Measurements from ENCODE around the gene GALM. TPM values are rescaled to one million over a fixed set of nuclear protein-coding genes. Genes with fewer than 3 reads are reported as not detected.

The GALM gene
- total RNA-seq (2022; extraction: Qiagen RNA extraction) = 15.0 to 22.0 TPM (median 15.4 TPM) in 5 replicates

DNA sequence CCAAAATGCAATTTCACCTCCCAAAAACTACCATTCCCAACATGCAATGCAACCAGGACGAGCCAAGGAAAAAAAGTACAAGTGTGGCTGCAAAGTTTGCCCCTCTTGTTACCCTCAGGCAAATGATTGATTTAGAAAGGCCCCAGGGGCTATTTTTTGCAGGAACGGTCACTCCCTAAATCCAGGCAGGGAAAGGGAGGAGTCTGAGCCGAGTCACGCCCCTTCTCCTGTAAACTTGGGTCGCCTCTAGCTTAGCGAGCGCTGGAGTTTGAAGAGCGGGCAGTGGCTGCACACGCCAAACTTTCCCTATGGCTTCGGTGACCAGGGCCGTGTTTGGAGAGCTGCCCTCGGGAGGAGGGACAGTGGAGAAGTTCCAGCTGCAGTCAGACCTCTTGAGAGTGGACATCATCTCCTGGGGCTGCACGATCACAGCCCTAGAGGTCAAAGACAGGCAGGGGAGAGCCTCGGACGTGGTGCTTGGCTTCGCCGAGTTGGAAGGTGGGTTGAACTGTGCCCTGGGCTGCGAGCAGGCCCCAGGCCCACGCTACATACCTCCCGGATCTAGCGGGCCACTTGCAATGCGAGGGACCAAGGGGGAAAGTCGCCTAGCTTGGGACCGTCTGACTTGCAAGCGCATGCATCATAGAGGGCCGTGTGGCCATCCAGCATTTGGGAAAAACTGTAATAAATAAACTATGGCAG lies at the start of gene GALM:
Gene GALM, plus strand, starts transcription at position 261 of the 702 bp plus-strand sequence. Its CDS starts 48 bp downstream, at position 309.

DNA sequence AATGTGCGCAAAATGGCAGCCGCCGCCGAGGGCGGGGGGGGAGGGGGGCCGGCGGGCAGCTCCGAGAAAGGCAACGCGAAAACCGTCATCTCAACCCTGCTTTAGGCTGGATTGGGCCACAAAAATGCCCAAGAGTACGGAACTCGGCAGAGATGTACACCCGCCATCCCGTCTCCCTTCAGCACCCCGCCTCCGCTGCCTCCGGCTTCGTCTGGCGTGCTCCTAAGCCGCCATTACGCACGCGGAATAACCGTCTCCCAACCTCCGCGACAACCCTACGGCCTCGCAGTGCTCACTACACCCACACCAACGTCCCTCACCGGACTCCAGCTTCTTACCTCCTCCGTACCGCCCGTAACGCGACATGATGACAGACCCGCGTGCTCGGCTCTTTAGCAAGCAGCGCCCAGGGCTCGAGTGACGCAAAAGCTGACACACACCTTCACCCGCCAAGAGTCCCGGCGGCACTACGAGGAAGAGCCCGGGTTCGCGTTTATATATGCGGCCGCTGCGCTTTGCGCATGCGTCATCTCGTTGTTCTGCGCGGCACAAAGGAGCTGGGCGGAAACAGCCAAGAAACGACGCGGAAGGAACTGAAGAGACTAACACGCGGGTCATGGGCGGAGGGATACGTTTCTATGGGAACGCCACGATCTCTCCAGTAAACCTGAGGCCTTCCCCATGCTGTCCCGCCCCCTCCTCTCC lies 85.1 kb downstream of the GALM start, which contains the start of gene SRSF7:
Gene SRSF7, minus strand, starts transcription at position 471 of the 705 bp plus-strand sequence. Its CDS starts 105 bp downstream, at position 366.

Other genes with a start within 250 kb of the GALM start
- 19.3 to 25.5 TPM (median 24.8 TPM) in 5 replicates for gene HNRNPLL, start 63.2 kb upstream of the GALM start, total RNA-seq (2022; extraction: Qiagen RNA extraction)
- 313 to 438 TPM (median 337 TPM) in 5 replicates for gene SRSF7, start 85.2 kb downstream of the GALM start, total RNA-seq (2022; extraction: Qiagen RNA extraction)
- 32.5 to 41.8 TPM (median 39.0 TPM) in 5 replicates for gene GEMIN6, start 112.1 kb downstream of the GALM start, total RNA-seq (2022; extraction: Qiagen RNA extraction)
- 16.5 to 25.0 TPM (median 19.2 TPM) in 5 replicates for gene DHX57, start 209.8 kb downstream of the GALM start, total RNA-seq (2022; extraction: Qiagen RNA extraction)
- 38.3 to 42.7 TPM (median 40.6 TPM) in 5 replicates for gene MORN2, start 209.9 kb downstream of the GALM start, total RNA-seq (2022; extraction: Qiagen RNA extraction)
- 0.02 to 0.05 TPM (median 0.02 TPM) in 4 of 5 replicates, not detected in the other for gene ARHGEF33, start 223.8 kb downstream of the GALM start, total RNA-seq (2022; extraction: Qiagen RNA extraction)